DND-41 (cell line): ENCODE measurements around the gene LDB2.

ENCODE experiments used
- ATAC-seq: fragments of 200-7000 bp; cut with Tn5 transposase; 3 replicates; pipeline ENCODE4 v1.9.1; 2021; ENCODE audit warnings: low read depth; ENCODE audit not compliant: insufficient read depth
- DNase-seq: peaks from one replicate; pipeline ENCODE4 v3.0.0-alpha.2; 2020
- H2AFZ ChIP-seq: 2 replicates; pipeline ENCODE4 v1.6.0; 2012; ENCODE audit warnings: low read depth, low read length
- H3K27ac ChIP-seq: 2 replicates; pipeline ENCODE4 v1.5.1; 2012; ENCODE audit warnings: low read length, inconsistent platforms
- H3K27me3 ChIP-seq: fragments of 200-600 bp; sonication (generic); 2 replicates; pipeline ENCODE4 v1.6.0; 2012; ENCODE audit warnings: low read length, mild to moderate bottlenecking, inconsistent platforms; ENCODE audit not compliant: insufficient read depth, poor library complexity
- H3K36me3 ChIP-seq: 2 replicates; pipeline ENCODE4 v1.5.1; 2012; ENCODE audit warnings: low read length, inconsistent platforms; ENCODE audit not compliant: insufficient read depth
- H3K4me1 ChIP-seq: 2 replicates; pipeline ENCODE4 v1.5.1; 2012; ENCODE audit warnings: mild to moderate bottlenecking, low read length; ENCODE audit not compliant: insufficient read depth
- H3K4me2 ChIP-seq: 2 replicates; pipeline ENCODE4 v1.6.0; 2012; ENCODE audit warnings: mild to moderate bottlenecking, moderate library complexity, low read length, inconsistent platforms; ENCODE audit not compliant: insufficient read depth
- H3K4me3 ChIP-seq, 2 experiments: fragments of 200-600 bp in 1 of 2; shearing (Covaris generic) in 1 of 2; 2 replicates each; pipeline ENCODE4 v1.5.1; 2012 to 2016; ENCODE audit warnings: inconsistent platforms in 2 of 2, low read length in 2 of 2, mild to moderate bottlenecking in 2 of 2, low read depth in 1 of 2, moderate library complexity in 1 of 2
- H3K79me2 ChIP-seq: 2 replicates; pipeline ENCODE4 v1.6.0; 2012; ENCODE audit warnings: low read length, inconsistent platforms; ENCODE audit not compliant: insufficient read depth
- H3K9ac ChIP-seq: 2 replicates; pipeline ENCODE4 v1.6.0; 2012; ENCODE audit warnings: low read depth, mild to moderate bottlenecking, inconsistent platforms, low read length, moderate library complexity
- H3K9me3 ChIP-seq: 2 replicates; pipeline ENCODE4 v1.5.1; 2012; ENCODE audit warnings: low read length, moderate library complexity, mild to moderate bottlenecking, inconsistent platforms; ENCODE audit not compliant: insufficient read depth, severe bottlenecking
- H4K20me1 ChIP-seq: 2 replicates; pipeline ENCODE4 v1.6.0; 2012; ENCODE audit warnings: low read length; ENCODE audit not compliant: insufficient read depth
- EZH2 ChIP-seq: IDR thresholded peaks from 3 replicates; pipeline ENCODE4 v1.6.1; 2012; ENCODE audit warnings: borderline replicate concordance, low read depth, mild to moderate bottlenecking, moderate library complexity, low read length, inconsistent platforms; ENCODE audit not compliant: severe bottlenecking
- TF ChIP-seq, protein P1 (sequence below): IDR thresholded peaks from 2 replicates; pipeline ENCODE4 v1.5.1; 2012; ENCODE audit warnings: borderline replicate concordance, low read length, moderate library complexity, mild to moderate bottlenecking; ENCODE audit not compliant: poor library complexity, severe bottlenecking; ENCODE audit errors: extremely low read depth

LDB2 gene

GRCh38 chr4:16472537-16472936 is 425.9 kb downstream of the LDB2 start:
- DNase-seq (no peak), ATAC-seq (no peak)
- no peak for TF ChIP-seq EZH2
- TF ChIP-seq, protein P1, sequence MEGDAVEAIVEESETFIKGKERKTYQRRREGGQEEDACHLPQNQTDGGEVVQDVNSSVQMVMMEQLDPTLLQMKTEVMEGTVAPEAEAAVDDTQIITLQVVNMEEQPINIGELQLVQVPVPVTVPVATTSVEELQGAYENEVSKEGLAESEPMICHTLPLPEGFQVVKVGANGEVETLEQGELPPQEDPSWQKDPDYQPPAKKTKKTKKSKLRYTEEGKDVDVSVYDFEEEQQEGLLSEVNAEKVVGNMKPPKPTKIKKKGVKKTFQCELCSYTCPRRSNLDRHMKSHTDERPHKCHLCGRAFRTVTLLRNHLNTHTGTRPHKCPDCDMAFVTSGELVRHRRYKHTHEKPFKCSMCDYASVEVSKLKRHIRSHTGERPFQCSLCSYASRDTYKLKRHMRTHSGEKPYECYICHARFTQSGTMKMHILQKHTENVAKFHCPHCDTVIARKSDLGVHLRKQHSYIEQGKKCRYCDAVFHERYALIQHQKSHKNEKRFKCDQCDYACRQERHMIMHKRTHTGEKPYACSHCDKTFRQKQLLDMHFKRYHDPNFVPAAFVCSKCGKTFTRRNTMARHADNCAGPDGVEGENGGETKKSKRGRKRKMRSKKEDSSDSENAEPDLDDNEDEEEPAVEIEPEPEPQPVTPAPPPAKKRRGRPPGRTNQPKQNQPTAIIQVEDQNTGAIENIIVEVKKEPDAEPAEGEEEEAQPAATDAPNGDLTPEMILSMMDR = no peak
- H3K9ac ChIP-seq = no peak overlapping the region
- no peaks in the 10 kb centered on the region for H3K36me3 ChIP-seq
- H3K4me2 ChIP-seq = no peak overlapping the region
- no peaks in the 10 kb centered on the region for H3K9me3 ChIP-seq
- no peak overlapping the region for H2AFZ ChIP-seq
- H3K79me2 ChIP-seq = no peaks in the 10 kb centered on the region
- no peaks in the 10 kb centered on the region for H4K20me1 ChIP-seq
- H3K27ac ChIP-seq = no peak overlapping the region
- H3K4me3 ChIP-seq = no peak overlapping the region
- H3K4me1 ChIP-seq = no peaks in the 10 kb centered on the region
- no peaks in the 10 kb centered on the region for H3K27me3 ChIP-seq

- Histone ChIP-seq H4K20me1 (no peaks in the 10 kb centered on the region), H3K4me2 (no peak overlapping the region), H3K27me3 (no peaks in the 10 kb centered on the region), H3K36me3 (no peaks in the 10 kb centered on the region), H3K27ac (no peak overlapping the region), H3K79me2 (no peaks in the 10 kb centered on the region), H3K9me3 (no peaks in the 10 kb centered on the region), H3K4me3 (no peak overlapping the region), H3K4me1 (no peaks in the 10 kb centered on the region), H2AFZ (no peak overlapping the region), H3K9ac (no peak overlapping the region)
- ATAC-seq (no peak), DNase-seq (no peak)
- TF ChIP-seq, protein P1 = no peak
- no peak for TF ChIP-seq EZH2
Measured at GRCh38 chr4:16467061-16467460, 431.4 kb downstream of the LDB2 start.

- TF ChIP-seq, protein P1 = no peak
- no peak for TF ChIP-seq EZH2
- Histone ChIP-seq H3K79me2 (no peaks in the 10 kb centered on the region), H4K20me1 (no peaks in the 10 kb centered on the region), H3K9me3 (no peaks in the 10 kb centered on the region), H2AFZ (no peak overlapping the region), H3K27me3 (no peaks in the 10 kb centered on the region), H3K9ac (no peak overlapping the region), H3K4me1 (no peaks in the 10 kb centered on the region), H3K4me2 (no peak overlapping the region), H3K27ac (no peak overlapping the region), H3K36me3 (no peaks in the 10 kb centered on the region), H3K4me3 (no peak overlapping the region)
- no peak for DNase-seq
- no peak for ATAC-seq
Measured at GRCh38 chr4:16466581-16466980, 431.9 kb downstream of the LDB2 start.

- H3K27ac ChIP-seq = no peak overlapping the region
- H2AFZ ChIP-seq = no peak overlapping the region
- TF ChIP-seq EZH2 = no peak
- TF ChIP-seq, protein P1 = no peak
- H3K4me3 ChIP-seq = no peak overlapping the region
- H4K20me1 ChIP-seq = no peaks in the 10 kb centered on the region
- H3K79me2 ChIP-seq = no peaks in the 10 kb centered on the region
- H3K9ac ChIP-seq = no peak overlapping the region
- H3K4me1 ChIP-seq = no peaks in the 10 kb centered on the region
- no peaks in the 10 kb centered on the region for H3K36me3 ChIP-seq
- no peak overlapping the region for H3K4me2 ChIP-seq
- ATAC-seq (no peak), DNase-seq (no peak)
- H3K9me3 ChIP-seq = no peaks in the 10 kb centered on the region
- peaks cover 5% of the 10 kb centered on the region for H3K27me3 ChIP-seq
Measured at GRCh38 chr4:16464651-16465050, 433.8 kb downstream of the LDB2 start.
